ENCODE data around the gene PRG2.
A peak's percentile ranks its signal among the peaks of the same experiment; 100 is the strongest.
"Not testable (repeated sequence)": the region's sequence is repeated elsewhere in the genome, so short reads cannot be mapped to it uniquely, and the experiment has no call there.

Gene PRG2

GRCh38 chr11:57364851-57365660, 25.4 kb downstream of the PRG2 start:
- DNase-seq, result no peak

DNA sequence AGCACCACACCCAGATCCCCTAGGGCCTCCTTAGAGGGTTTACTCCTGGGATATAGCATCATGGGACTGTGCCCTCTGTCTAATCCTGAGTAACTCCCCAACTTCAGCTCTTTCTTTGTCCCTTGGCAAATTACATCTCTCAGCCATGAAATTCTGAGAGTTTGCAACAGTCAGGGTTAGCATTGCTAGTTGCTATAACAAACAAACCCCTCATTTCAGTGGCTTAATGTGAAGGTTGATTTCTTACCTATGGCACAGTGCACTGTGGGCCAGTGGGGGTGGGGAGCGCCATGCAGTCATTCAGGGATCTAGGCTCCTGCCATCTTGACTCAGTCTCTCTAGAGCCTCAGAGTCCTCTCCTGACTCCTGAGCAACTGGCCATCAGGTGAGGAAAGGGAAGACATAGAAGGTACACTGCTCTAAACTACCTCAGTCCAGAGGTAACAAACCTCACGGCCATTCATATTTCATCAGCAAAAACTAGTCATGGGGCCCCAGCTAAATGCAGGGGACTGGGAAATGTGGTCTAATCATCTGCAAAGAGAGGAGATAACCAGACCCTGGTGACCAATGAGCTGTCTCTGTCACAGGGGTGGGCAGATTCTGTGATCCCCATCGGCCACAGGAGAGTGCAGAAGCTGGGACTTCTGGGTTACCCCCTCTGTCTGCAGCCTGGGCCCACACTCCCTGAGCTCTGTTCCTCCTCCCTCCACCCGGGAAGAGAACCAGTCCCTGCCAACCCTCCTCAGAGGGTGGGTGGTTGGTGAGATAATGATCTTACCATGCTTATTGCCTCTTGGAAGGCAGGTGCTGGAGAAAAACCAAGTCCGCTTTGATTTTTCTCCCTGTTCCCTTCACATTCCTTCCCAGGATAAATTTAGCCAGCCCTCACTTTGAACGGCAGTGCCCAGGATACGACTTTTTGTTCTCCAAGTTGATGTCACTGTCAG, 27.0 kb downstream of the PRG2 start:
- DNase-seq, result no peak

DNA sequence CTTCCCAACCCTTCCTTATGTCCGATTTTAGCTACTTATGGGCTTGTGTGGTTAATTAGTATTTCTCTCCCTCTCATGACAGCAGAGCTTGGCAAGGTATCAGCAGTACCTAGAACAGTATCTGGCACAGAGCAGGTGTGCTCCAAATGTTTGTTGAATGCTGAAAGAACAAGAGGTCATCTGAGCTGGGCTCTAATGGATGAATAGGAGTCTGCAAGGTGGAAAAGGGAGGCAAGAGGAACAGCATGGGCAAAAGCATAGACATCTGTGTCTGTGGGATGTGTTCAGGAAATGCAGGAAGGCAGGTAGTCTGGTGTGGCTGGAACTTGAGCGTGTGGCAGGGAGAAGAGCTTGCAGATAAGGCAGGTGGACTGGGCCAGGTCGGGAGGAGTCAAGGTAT, 28.5 kb downstream of the PRG2 start:
- no peak for DNase-seq

- not testable (repeated sequence) for DNase-seq
These were observed 29.0 kb downstream of the PRG2 start for GRCh38 chr11:57361420-57361819.

- DNase-seq, result no peak
These were observed 29.5 kb downstream of the PRG2 start for GRCh38 chr11:57360991-57361390.

- DNase-seq, result no peak
These were observed 30.4 kb downstream of the PRG2 start for GRCh38 chr11:57359896-57360690.

DNA sequence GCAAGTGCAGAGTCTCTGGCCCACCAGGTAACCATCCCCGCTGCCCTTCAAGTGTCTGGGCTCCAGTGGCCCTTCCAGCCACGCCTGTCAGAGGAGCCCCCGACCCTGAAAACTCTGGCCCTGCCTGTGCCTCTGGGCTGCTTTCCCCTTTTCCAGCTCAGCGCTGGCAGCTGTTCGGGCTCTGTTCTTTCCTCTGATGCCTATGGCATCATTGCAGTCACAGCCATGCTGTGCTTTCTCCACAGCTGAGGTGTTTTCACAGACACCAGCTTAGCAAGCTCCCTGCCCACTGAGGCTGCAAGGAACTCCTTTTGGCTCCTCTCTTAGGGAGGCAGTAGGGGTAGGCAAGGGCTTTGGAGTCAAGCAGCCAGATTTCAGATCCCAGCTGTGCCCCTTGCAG, 31.1 kb downstream of the PRG2 start:
- DNase-seq, result no peak

DNA sequence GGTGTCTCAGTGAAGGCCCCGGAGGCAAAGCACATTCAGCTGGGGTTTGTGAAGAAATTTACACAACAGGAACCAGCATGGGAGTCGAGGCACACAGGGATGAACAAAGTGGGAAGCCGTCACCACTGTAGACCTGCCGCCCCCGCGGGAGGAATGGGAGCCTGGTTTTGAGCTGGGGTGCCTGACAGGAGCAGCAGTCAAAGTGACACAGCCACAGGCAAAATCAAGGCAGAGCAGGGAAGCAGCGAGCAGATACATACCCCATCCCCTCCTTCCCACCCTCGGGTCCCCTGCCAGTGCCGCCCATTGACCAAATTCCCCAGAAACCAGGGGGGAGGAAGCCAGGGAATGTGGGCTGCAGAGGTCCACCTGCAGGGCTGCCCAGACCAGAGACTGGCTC, 31.5 kb downstream of the PRG2 start:
- DNase-seq, result no peak

- no peak for DNase-seq
These were observed 31.9 kb downstream of the PRG2 start for GRCh38 chr11:57358543-57358961.

- no peak for DNase-seq
These were observed 32.6 kb downstream of the PRG2 start for GRCh38 chr11:57357856-57358255.

DNA sequence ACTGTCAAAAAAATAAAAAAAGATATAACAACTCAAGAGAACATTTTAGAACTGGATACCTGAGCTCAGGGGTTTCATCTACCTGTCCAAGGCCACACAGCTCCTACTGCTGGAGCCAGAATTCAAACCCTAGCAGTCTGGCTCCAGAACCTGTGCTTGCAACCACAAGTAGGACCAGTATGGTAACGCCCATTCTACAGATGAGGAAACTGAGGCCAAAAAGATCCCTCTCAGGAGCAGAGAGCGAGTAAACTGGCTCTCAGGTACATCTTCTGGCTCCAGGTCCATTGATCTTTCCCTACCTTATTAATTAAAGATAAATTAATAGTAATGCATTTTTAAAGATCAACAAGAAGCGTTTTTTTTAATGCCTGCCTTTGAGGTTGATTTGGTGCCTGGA, 33.1 kb downstream of the PRG2 start:
- DNase-seq, result no peak

GRCh38 chr11:57356268-57356667, 34.2 kb downstream of the PRG2 start:
- no peak for DNase-seq

DNA sequence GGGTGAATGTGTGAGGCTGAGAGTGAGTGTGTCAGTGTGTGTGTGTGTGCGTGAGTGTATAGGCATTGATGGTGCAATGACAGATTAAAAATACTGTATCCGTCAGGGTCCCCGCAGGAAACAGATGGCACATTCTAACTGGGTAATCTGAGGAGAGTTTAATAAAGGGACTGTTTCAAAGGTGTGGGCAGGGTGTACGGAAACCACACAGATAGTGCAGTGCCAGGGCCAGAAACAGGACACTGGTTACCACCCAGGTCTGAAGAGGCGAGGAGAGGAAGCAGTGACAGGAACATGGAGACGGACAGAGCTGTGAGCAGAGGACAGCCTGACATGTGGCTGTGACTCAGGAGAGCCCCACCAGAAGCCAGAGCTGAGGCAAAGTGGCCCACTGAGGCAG, 35.8 kb downstream of the PRG2 start:
- peak; percentile 90 for DNase-seq

DNA sequence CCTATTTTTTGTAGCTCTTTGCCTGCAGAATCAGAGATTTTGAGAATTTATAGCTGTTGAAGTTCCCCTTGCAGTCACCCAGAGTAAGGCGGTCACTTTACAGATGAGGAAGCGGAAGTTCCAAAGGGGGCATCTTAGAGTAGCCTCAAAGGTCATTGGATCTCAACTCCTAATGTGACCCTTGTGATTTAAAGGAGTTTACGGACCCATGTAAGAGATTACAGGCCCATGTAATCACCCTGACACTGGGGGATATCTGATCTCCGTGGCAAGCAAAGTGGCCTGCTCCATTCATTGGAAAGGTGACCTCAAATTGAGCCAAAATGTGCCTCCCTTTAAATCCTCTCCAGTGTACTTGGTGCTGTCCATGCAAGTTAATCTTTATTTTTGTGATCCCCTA, 36.6 kb downstream of the PRG2 start:
- DNase-seq, result no peak

- no peak for DNase-seq
These were observed 37.0 kb downstream of the PRG2 start for GRCh38 chr11:57353446-57353845.

GRCh38 chr11:57353036-57353435, 37.4 kb downstream of the PRG2 start:
- no peak for DNase-seq

GRCh38 chr11:57349491-57350274, 40.8 kb downstream of the PRG2 start:
- DNase-seq, result no peak

GRCh38 chr11:57348636-57349313, 41.7 kb downstream of the PRG2 start:
- DNase-seq, result no peak

- no peak for DNase-seq
These were observed 42.4 kb downstream of the PRG2 start for GRCh38 chr11:57348052-57348451.

DNA sequence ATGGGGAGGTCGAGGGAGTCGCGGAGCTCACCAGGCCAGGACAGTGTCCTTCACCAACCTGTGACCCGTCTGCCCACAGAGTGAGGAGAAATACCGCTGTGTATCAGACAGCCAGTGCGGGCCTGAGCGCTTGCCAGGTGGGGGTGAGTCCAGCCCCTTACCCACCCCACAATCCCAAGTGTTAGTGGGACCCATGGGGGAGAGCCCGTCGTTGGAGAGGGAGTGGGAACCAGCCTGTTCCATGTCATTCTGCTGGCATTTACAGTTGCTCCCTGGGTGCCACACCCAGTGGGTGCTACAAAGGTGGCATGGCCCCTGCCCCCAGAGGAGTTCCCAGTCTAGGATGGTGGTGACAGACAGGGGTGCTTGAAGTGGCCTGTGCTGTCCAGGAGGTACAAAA, 43.1 kb downstream of the PRG2 start:
- no peak for DNase-seq

DNA sequence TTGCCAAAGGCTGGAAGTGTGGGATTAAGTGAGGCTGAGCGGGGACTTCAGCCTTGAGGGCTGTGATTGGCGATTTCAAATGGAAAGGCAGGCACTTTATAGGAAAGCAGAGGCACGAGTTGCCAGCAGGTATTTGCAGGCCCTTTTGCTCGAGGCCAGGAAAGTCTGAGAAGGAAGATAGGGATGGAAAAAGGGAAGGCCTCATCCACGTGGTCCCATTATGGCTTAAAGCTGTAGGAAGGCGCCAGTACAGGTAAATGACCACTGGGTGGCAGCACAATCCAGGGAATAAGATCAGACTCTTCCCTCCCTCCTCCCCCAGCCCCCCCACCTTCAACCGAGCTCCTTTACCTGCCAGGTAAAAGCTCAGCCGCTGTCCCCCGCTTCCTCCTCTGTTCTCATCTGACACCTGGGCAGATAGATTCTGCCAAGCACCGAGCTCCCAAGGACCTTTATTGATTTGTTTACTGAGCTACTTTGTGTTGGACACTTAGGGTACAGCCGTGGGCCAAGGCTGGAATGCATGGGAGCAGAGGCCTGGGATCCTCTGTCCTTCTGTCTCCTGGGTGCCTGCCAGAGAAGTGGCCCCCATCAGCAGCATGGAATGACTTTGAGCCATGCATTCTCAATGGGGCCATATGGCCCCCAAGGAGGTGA, 44.8 kb downstream of the PRG2 start:
- peak; percentile 28 for DNase-seq
